ENCODE data around the gene ZNF275. TPM values are rescaled to one million over a fixed set of nuclear protein-coding genes. Genes with fewer than 3 reads are reported as not detected.

The ZNF275 gene
- total and polyA plus RNA-seq, 10 of the 15 experiments (the other 5 are each of a cell fraction or from before 2014, with no cell fraction given): 1.3 to 17.4 (median 6.2) TPM

DNA sequence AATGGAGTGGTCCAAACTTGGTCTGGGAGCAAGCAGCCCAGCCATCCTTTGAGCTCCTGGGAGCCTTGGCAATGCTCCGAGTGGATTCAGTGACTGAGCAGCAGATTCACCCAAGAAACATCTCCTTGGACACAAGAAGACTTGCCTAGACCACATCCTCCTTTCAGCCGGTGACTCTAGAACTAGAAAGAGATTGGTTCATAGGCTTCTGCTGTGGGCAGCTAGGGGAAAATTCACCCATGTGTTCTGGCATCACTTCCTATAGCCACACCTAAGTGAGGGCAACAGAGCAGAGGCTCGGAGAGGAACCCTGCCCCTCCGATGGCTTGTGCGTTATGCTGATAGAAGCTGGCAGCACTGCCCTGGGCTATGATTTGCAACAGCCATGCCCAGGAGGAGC lies 16.0 kb downstream of the ZNF275 start:
- Histone ChIP-seq H3K79me2 (ENCODE audit: control insufficient read depth, insufficient read depth, low read length) (no peaks in the 10 kb centered on the region), H3K9ac (ENCODE audit: control insufficient read depth, insufficient read depth, low read length) (no peak overlapping the region), H2AFZ (ENCODE audit: control insufficient read depth, low read depth, low read length) (no peak overlapping the region), H4K20me1 (ENCODE audit: control insufficient read depth, insufficient read depth) (no peaks in the 10 kb centered on the region), H3K36me3 (ENCODE audit: control insufficient read depth in 2 of 2, insufficient read depth in 2 of 2, low read length in 1 of 2) (peaks cover 5% of the 10 kb centered on the region in 2 experiments; a peak in 3 of 4 replicates), H3K4me3 (no peak overlapping the region), H3K27ac (ENCODE audit: control insufficient read depth, insufficient read depth) (no peak overlapping the region), H3K27me3 (replicated peaks in 1 of 2; ENCODE audit: control insufficient read depth in 2 of 2, insufficient read depth in 2 of 2, low read length in 1 of 2) (no peaks in the 10 kb centered on the region), H3K9me3 (replicated peaks; ENCODE audit: control insufficient read depth, insufficient read depth, low read length) (no peaks in the 10 kb centered on the region; the same call in 2 of the 3 replicates), H3K4me2 (ENCODE audit: control insufficient read depth, insufficient read depth) (no peak overlapping the region), H3K4me1 (ENCODE audit: control insufficient read depth, insufficient read depth, low read length) (no peaks in the 10 kb centered on the region)
- in situ Hi-C loops (cut with MboI) (no loop called here), intact Hi-C loops (cut with micrococcal nuclease; ENCODE audit: unreplicated experiment) (no loop called here)
- no TSS peak for BruUV-seq (replicated peaks)
- WGBS (ENCODE audit: insufficient coverage, insufficient replicate concordance, low lambda C conversion rate, missing lambda C conversion rate): 77% methylated on average over 5 of the region's 5 CpGs
- ATAC-seq (no peak), FAIRE-seq (no peak), DNase-seq (ENCODE audit: low read depth, low spot score) (no peak)
- RAD21 ChIA-PET (ENCODE audit: unreplicated experiment): no interaction called here
- TF ChIP-seq, protein P1, sequence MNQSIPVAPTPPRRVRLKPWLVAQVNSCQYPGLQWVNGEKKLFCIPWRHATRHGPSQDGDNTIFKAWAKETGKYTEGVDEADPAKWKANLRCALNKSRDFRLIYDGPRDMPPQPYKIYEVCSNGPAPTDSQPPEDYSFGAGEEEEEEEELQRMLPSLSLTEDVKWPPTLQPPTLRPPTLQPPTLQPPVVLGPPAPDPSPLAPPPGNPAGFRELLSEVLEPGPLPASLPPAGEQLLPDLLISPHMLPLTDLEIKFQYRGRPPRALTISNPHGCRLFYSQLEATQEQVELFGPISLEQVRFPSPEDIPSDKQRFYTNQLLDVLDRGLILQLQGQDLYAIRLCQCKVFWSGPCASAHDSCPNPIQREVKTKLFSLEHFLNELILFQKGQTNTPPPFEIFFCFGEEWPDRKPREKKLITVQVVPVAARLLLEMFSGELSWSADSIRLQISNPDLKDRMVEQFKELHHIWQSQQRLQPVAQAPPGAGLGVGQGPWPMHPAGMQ (IDR thresholded peaks at IDR 0.05; ENCODE audit: borderline replicate concordance): no peak
- TF ChIP-seq SMARCA5 (IDR thresholded peaks at IDR 0.05) (no peak), SIN3A (IDR thresholded peaks at IDR 0.05; ENCODE audit: low read depth, low read length) (no peak), PAX5 (IDR thresholded peaks at IDR 0.05; ENCODE audit: borderline replicate concordance, low read depth, low read length) (no peak), BMI1 (IDR thresholded peaks at IDR 0.05; ENCODE audit: borderline replicate concordance) (no peak)
- POLR2A ChIA-PET: no interaction called here
- CTCF ChIA-PET: interaction anchor here (0.7 kb wide), 1 partner anchor 15 kb away, joined by 3 read pairs; no protein-coding TSS in a partner anchor
- SMC1A ChIA-PET (ENCODE audit: uncharacterized antibody, unreplicated experiment): no interaction called here

DNA sequence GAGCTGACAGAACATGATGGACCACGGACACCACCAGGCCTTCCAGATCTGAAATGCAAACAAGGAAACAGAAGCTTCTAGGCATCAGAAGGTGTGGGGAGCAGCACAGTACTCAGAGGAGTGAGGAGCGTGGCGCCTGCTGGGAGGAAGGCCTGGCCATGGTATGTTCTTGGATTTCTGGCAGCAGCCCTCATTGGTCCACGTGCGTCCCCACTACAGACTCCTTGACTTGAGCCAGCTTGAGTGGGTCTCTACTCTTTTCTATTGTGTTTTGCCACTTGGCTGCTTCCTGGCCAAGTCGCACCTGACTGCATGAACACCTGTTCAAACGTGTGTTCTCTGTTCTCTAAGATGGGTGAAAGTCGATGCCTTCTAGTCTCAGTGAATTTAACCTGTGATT lies 18.0 kb downstream of the ZNF275 start:
- TF ChIP-seq, protein P2, sequence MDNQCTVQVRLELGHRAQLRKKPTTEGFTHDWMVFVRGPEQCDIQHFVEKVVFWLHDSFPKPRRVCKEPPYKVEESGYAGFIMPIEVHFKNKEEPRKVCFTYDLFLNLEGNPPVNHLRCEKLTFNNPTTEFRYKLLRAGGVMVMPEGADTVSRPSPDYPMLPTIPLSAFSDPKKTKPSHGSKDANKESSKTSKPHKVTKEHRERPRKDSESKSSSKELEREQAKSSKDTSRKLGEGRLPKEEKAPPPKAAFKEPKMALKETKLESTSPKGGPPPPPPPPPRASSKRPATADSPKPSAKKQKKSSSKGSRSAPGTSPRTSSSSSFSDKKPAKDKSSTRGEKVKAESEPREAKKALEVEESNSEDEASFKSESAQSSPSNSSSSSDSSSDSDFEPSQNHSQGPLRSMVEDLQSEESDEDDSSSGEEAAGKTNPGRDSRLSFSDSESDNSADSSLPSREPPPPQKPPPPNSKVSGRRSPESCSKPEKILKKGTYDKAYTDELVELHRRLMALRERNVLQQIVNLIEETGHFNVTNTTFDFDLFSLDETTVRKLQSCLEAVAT (IDR thresholded peaks at IDR 0.05): no peak
- no peak for TF ChIP-seq BCL11A (IDR thresholded peaks at IDR 0.05; ENCODE audit: low read depth, low read length)
- no peak for TF ChIP-seq KLF5 (IDR thresholded peaks at IDR 0.05; ENCODE audit: partially characterized antibody)
- TF ChIP-seq BRCA1 (IDR thresholded peaks at IDR 0.05; ENCODE audit: low read depth, low read length): no peak
- intact Hi-C loops (cut with micrococcal nuclease; ENCODE audit: unreplicated experiment): no loop called here
- ChIA-PET RAD21 (ENCODE audit: unreplicated experiment) (no interaction called here), CTCF (no interaction called here), SMC1A (ENCODE audit: uncharacterized antibody, unreplicated experiment) (no interaction called here), POLR2A (no interaction called here)
- H3K9me3 ChIP-seq (replicated peaks; ENCODE audit: control insufficient read depth, insufficient read depth, low read length): peaks cover 1% of the 10 kb centered on the region; the same call in 1 of the 3 replicates
- DNase-seq (ENCODE audit: low read depth, low spot score) (no peak), FAIRE-seq (no peak), ATAC-seq (no peak)
- no peak overlapping the region for H3K9ac ChIP-seq (ENCODE audit: control insufficient read depth, insufficient read depth, low read length)
- peaks cover 5% of the 10 kb centered on the region in 2 experiments; a peak in 3 of 4 replicates for H3K36me3 ChIP-seq (ENCODE audit: control insufficient read depth in 2 of 2, insufficient read depth in 2 of 2, low read length in 1 of 2)
- no peaks in the 10 kb centered on the region for H3K79me2 ChIP-seq (ENCODE audit: control insufficient read depth, insufficient read depth, low read length)
- no peak overlapping the region for H2AFZ ChIP-seq (ENCODE audit: control insufficient read depth, low read depth, low read length)
- BruUV-seq (replicated peaks): no TSS peak
- no peaks in the 10 kb centered on the region for H4K20me1 ChIP-seq (ENCODE audit: control insufficient read depth, insufficient read depth)
- in situ Hi-C loops (cut with MboI): no loop called here
- WGBS (ENCODE audit: insufficient coverage, insufficient replicate concordance, low lambda C conversion rate, missing lambda C conversion rate): 58% methylated on average over 8 of the region's 8 CpGs
- H3K4me1 ChIP-seq (ENCODE audit: control insufficient read depth, insufficient read depth, low read length): no peaks in the 10 kb centered on the region
- no peak overlapping the region for H3K4me3 ChIP-seq
- H3K4me2 ChIP-seq (ENCODE audit: control insufficient read depth, insufficient read depth): no peak overlapping the region
- no peaks in the 10 kb centered on the region for H3K27me3 ChIP-seq (replicated peaks in 1 of 2; ENCODE audit: control insufficient read depth in 2 of 2, insufficient read depth in 2 of 2, low read length in 1 of 2)
- no peak overlapping the region for H3K27ac ChIP-seq (ENCODE audit: control insufficient read depth, insufficient read depth)
